ENCODE data around the gene TEK.

GRCh38 chr9:27133817-27134216 is 24.8 kb downstream of the TEK start:
- TF ChIP-seq CTCF (IDR thresholded peaks at IDR 0.05) (no peak), POLR2A (IDR thresholded peaks at IDR 0.05) (no peak), POLR2AphosphoS5 (IDR thresholded peaks at IDR 0.05) (no peak)
